Stimulated activated CD8-positive, alpha-beta memory T cell treated with anti-CD3 and anti-CD28 coated beads, Interleukin-2, amount 100 ng/mL, for 1 hour (primary cell): Measurements from ENCODE around the gene PHETA2.
"Not testable (repeated sequence)": the region's sequence is repeated elsewhere in the genome, so short reads cannot be mapped to it uniquely, and the experiment has no call there.

Experiments used
- DNase-seq, 2 donors: peaks; one replicate each; pipeline ENCODE4 v3.0.0-alpha.2; 2020; ENCODE audit warnings: low read depth in 2 of 2

The PHETA2 gene

DNA sequence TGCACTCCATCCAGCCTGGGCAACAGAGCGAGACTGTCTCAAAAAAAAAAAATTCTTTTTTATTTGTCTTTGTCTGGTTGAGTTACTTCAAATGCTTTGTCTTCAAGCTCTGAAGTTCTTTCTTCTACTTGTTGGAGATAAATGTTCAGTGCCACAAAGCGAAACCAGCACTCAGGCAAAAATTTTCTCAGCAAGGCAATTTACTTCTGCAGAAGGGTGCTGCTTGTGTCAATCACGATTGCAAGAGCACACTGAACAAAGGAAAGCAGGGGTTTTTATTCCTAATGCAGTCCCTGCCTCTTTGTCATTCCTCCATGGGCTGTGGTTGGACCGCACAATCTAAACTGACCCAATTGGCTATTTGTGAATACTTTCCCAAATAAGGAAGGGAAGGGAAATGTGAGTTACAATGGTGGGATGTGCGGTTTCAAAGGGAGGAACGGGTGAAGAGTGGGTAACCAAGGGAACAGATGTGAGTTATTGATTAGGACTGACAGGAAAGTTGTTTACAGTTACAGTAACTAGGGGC is 30.3 kb downstream of the PHETA2 start:
- not testable (repeated sequence) for DNase-seq

DNA sequence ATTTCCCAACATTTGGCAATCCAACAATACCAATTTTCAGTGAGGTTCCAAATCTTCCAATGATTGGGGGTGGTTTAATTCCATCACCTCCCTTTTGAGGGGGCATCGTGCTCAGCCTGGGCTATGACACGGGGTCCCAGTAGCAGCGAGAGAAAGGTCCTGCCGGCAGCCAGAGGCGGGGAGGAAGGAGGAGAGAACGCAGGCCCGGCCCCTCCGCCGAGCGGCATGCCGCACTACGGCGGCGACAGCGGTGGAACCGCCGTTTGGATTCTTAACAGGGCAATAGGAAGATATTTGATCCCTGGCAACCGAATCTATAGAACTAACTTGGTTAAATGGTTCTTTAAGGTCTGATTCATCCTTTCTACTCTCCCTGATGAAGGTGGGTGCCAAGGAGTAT is 34.8 kb downstream of the PHETA2 start:
- DNase-seq: no peak

DNA sequence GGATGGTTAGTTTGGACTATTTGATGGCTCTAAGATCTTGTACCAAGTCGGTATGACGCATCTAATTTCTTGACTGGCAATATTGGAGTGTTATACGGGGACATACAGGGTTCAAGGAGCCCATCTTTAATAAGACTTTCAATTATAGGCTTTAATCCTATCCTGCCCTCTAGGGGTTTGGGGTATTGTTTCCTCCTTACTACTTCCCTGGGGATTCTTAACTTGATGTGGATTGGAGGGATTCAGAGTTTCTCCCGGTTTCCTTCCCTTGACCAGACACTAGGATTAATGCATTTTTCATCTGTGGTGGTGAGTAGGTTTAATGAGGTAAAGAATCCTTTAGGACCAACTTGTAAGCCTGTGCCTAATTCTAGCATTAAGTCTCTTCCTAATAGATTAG is 37.8 kb downstream of the PHETA2 start:
- no peak for DNase-seq

DNA sequence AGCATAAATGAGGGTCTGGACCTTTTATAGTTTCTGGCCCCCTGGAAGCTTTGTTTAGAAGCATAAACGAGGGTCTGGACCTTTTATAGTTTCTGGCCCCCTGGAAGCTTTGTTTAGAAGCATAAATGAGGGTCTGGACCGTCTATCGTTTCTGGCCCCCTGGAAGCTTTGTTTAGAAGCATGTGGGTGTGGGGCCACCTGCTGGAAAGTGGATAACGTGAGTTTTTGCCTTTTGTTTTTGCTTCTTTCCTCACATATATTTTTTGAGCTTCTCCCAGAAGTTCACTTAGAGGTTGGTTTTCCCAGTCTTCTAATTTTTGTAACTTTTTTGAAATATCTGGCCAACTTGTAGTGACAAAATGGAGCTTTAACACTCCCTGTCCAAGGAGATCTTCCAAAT is 38.7 kb downstream of the PHETA2 start:
- not testable (repeated sequence) for DNase-seq

DNA sequence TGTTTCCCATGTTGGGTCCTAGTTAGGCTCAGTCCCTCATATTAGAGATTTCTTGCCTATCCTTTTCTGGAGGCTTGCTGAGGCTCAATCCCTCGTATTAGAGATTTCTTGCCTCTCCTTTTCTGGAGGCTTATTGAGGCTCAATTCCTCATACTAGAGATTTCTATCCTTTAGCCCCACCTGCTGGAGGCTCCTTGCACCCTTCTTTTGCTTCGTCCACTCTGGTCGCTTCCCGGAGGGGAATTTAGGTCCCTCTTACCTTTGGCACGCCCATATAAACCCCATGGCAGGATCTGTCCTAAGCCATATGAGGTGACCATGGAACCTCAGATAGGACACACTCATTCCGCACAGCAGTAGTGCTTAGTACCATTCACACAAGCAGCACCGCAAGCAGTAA is 40.7 kb downstream of the PHETA2 start:
- DNase-seq: no peak

DNA sequence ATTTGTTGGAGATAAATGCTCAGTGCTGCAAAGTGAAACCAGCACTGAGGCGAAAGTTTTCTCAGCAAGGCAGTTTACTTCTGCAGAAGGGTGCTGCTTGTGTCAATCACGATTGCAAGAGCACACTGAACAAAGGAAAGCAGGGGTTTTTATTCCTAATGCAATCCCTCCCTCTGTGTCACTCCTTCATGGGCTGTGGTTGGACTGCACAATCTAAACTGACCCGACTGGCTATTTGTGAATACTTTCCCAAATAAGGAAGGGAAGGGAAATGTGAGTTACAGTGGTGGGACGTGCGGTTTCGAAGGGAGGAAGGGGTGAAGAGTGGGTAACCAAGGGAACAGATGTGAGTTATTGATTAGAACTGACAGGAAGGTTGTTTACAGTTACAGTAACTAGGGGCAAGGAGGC is 41.4 kb downstream of the PHETA2 start:
- DNase-seq: not testable (repeated sequence)

DNA sequence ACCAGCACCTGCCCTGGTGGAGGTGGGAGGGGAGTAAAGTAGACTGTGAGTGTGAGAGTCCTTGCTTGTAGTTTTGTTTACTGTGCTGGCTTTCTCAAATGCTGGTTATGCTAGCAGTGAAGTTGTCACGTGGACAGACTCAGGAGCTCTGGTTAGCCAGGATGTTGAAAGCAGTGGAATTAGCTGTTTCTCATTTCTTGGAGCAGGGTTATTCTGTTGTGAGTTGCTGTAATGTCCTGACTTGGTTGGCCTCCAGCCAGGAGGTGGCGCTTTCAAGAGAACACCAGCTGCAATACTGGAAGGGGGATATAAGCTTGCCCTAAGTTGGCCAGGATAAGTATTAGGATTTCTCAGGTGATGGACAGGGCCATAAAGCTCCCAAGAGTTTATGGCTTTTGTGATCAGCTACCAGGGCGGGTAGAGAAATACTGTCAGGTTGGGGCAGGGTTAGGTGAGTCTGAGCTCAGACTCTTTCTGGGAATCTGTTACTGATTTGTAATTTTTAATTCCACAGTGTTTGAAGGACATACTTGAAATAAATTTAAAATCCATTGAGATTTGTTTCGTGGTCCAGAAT is 42.9 kb downstream of the PHETA2 start:
- no peak for DNase-seq

DNA sequence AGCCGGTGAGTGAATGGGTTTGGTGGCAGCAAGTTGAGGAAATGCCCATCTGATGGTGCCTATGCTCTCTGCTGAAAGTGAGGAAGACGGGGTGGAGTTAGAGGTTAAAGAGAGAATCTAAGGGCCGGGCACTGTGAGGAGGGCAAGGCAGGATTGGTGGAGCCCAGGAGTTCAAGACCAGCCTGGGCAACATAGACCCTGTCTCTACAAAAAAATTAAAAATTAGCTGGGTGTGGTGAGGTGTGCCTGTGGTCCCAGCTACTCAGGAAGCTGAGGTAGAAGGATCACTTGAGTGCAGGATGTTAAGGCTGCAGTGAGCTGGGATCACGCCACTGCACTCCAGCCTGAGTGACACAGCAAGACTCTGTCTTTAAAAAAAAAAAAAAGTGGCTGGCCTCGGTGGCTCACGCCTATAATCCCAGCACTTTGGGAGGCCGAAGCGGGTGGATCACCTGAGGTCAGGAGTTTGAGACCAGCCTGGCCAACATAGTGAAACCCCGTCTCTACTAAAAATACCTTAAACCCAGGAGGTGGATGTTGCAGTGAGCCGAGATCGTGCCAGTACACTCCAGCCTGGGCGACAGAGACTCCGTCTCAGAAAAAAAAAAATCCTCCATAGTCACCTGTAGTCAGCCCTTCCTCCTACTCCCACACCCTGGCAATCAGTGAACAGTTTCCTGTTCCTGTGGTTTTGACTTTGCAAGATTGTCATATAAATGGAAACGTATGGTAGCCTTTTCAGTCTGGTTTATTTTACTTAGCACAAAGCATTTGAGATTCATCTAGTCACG is 46.4 kb downstream of the PHETA2 start:
- DNase-seq: not testable (repeated sequence)

DNA sequence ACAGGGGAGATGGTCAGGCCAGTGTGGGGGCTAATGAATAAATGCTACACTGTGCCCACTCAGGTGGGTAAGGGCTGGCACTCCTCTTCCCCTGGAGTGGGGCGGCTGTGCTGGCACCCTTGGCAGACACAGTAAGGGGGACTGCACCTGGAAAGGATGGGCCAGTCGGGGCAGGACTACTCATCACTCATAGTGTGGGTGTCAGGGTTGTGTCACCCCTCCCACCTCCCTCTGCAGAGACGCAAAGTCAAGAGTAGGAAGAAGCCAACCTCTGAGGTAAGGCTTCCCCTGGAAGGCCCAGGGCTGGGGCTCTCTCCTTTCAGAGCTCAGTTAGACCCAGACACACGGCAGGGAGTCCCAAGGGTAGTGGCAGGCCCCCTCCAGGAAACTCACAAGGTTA is 49.5 kb downstream of the PHETA2 start:
- not testable (repeated sequence) for DNase-seq

DNA sequence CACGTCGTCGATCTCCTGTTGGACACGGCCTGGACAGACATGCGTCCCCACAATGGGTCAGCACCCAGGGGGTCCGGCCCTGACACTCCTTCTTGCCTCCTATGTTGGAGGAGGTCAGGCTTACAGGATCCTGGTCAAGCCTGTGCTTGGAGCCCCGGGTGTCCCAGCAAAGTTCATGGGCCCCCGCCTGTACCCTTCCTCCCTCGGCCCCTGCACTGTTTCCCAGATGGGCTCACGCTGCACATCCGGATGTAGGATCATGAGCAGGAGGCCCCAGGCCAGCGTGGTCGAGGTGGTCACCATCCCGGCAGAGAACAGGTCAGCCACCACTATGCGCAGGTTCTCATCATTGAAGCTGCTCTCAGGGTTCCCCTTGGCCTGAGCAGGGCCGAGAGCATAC is 53.6 kb downstream of the PHETA2 start:
- DNase-seq: no peak

DNA sequence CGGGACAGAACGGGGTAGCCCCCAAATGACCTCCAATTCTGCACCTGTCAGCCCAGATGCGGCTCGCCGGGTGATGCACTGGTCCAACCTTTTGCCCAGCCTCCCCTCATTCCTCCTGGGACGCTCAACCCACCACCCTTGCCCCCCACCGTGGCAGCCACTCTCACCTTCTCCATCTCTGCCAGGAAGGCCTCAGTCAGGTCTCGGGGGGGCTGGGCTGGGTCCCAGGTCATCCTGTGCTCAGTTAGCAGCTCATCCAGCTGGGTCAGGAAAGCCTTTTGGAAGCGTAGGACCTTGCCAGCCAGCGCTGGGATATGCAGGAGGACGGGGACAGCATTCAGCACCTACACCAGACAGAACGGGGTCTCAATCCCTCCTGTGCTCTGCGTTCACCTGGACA is 54.0 kb downstream of the PHETA2 start:
- DNase-seq: not testable (repeated sequence)
